ENCODE data around the gene TMEM131.

DNA sequence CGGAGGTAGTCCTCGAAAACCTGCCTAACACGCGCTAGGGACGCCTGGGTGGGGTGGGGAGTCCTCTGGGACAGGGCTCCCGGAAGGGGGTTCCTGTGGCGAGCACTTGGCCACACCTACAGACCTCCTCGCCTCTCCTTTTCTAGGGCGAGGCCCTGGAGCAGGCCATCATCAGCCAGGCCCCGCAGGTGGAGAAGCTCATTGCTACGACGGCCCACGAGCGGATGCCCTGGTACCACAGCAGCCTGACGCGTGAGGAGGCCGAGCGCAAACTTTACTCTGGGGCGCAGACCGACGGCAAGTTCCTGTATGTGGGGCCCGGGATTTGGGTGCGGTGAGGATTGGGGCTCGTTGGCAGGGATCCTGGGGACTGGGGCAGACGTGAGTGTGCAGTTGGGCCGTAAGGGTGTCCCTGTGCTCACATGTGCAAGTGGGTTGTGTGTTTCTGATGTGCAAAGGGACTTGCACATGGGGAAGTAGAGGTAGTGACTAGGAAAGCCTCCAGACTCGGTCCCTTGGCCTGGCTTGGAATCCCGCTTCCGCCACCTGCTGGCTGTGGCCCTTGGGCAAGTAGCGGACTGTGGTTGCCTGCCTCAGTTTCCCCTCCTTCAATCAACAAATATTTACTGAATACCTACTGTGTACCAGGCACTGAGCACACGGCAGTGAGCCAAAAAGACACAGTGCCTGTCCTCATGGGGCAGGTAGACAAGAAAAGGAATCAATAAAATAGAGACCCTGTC lies 270.6 kb downstream of the TMEM131 start:
- TF ChIP-seq, protein P1, sequence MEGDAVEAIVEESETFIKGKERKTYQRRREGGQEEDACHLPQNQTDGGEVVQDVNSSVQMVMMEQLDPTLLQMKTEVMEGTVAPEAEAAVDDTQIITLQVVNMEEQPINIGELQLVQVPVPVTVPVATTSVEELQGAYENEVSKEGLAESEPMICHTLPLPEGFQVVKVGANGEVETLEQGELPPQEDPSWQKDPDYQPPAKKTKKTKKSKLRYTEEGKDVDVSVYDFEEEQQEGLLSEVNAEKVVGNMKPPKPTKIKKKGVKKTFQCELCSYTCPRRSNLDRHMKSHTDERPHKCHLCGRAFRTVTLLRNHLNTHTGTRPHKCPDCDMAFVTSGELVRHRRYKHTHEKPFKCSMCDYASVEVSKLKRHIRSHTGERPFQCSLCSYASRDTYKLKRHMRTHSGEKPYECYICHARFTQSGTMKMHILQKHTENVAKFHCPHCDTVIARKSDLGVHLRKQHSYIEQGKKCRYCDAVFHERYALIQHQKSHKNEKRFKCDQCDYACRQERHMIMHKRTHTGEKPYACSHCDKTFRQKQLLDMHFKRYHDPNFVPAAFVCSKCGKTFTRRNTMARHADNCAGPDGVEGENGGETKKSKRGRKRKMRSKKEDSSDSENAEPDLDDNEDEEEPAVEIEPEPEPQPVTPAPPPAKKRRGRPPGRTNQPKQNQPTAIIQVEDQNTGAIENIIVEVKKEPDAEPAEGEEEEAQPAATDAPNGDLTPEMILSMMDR (IDR thresholded peaks at IDR 0.05): no peak
- no peak for TF ChIP-seq POLR2A (IDR thresholded peaks at IDR 0.05)

Measured in transverse colon (tissue), 3 donors.